Measurements from ENCODE around the gene GALK1.

DNA sequence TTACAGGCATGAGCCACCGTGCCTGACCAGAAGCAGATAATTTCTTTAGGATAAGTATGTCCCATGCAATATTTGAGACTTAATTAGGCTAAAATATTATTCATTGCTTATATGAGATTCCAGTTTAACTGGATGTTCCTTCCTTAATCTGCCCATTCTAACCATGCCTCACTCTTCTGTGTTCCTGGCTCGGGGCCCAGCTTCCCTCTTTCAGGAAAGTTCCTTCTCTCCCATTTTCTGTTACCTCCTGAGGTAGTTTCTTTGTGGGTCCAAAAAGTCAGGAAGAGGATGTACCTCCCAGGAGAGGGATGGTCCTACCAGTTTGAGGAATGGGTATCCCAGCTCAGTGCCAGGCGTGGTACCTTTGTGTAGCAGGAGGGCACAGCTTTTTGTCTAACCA is 42.9 kb upstream of the GALK1 start:
- TF ChIP-seq, protein P1, sequence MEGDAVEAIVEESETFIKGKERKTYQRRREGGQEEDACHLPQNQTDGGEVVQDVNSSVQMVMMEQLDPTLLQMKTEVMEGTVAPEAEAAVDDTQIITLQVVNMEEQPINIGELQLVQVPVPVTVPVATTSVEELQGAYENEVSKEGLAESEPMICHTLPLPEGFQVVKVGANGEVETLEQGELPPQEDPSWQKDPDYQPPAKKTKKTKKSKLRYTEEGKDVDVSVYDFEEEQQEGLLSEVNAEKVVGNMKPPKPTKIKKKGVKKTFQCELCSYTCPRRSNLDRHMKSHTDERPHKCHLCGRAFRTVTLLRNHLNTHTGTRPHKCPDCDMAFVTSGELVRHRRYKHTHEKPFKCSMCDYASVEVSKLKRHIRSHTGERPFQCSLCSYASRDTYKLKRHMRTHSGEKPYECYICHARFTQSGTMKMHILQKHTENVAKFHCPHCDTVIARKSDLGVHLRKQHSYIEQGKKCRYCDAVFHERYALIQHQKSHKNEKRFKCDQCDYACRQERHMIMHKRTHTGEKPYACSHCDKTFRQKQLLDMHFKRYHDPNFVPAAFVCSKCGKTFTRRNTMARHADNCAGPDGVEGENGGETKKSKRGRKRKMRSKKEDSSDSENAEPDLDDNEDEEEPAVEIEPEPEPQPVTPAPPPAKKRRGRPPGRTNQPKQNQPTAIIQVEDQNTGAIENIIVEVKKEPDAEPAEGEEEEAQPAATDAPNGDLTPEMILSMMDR (conservative IDR thresholded peaks at IDR 0.05 in 1 of 2, IDR thresholded peaks at IDR 0.05 in 1 of 2; ENCODE audit: extremely low read depth in 1 of 2, insufficient read depth in 1 of 2, low read depth in 1 of 2, low read length in 2 of 2), result no peak
- TF ChIP-seq EZH2 (IDR thresholded peaks at IDR 0.05; ENCODE audit: borderline replicate concordance, low read length), result no peak
